Mucosa of gallbladder (tissue), 1 donor: ENCODE measurements around the gene ANGPTL2. TPM values are rescaled to one million over a fixed set of nuclear protein-coding genes. Genes with fewer than 3 reads are reported as not detected.

Experiments used
- DNase-seq: peaks from one replicate; pipeline ENCODE4 v3.0.0-alpha.2; 2020; ENCODE audit warnings: low spot score
- total RNA-seq: library from RNA; stranded (reverse); gene quantifications from one replicate; pipeline ENCODE4 v1.2.1, GENCODE V29; 2021
- donor health status: DM: no; HTN: no; CAD: no.

Gene ANGPTL2
- total RNA-seq, 1 donor from 2014 or later = 55.2 TPM

GRCh38 chr9:127118597-127119319 is 3.7 kb downstream of the ANGPTL2 start:
- no peak for DNase-seq

GRCh38 chr9:127117801-127118200 is 4.6 kb downstream of the ANGPTL2 start:
- DNase-seq = no peak

GRCh38 chr9:127116957-127117356 is 5.5 kb downstream of the ANGPTL2 start:
- DNase-seq = no peak

- no peak for DNase-seq
Observed at GRCh38 chr9:127116088-127116726, 6.2 kb downstream of the ANGPTL2 start.

GRCh38 chr9:127114606-127115005 is 7.8 kb downstream of the ANGPTL2 start:
- DNase-seq = no peak

GRCh38 chr9:127113191-127113972 is 9.1 kb downstream of the ANGPTL2 start:
- no peak for DNase-seq

- no peak for DNase-seq
Observed at GRCh38 chr9:127112735-127113161, 9.7 kb downstream of the ANGPTL2 start.

- DNase-seq = no peak
Observed at GRCh38 chr9:127112056-127112455, 10.4 kb downstream of the ANGPTL2 start.

- DNase-seq = no peak
Observed at GRCh38 chr9:127109212-127109711, 13.2 kb downstream of the ANGPTL2 start.

GRCh38 chr9:127107929-127108876 is 14.2 kb downstream of the ANGPTL2 start:
- DNase-seq = no peak

- DNase-seq = no peak
Observed at GRCh38 chr9:127107171-127107928, 15.1 kb downstream of the ANGPTL2 start.

- no peak for DNase-seq
Observed at GRCh38 chr9:127106466-127106855, 16.0 kb downstream of the ANGPTL2 start.

GRCh38 chr9:127105805-127106465 is 16.5 kb downstream of the ANGPTL2 start:
- no peak for DNase-seq

GRCh38 chr9:127104581-127105311 is 17.7 kb downstream of the ANGPTL2 start:
- no peak for DNase-seq

- DNase-seq = no peak
Observed at GRCh38 chr9:127102788-127103187, 19.6 kb downstream of the ANGPTL2 start.

- no peak for DNase-seq
Observed at GRCh38 chr9:127102176-127102575, 20.3 kb downstream of the ANGPTL2 start.

GRCh38 chr9:127099664-127100063 is 22.8 kb downstream of the ANGPTL2 start:
- no peak for DNase-seq

GRCh38 chr9:127098916-127099553 is 23.4 kb downstream of the ANGPTL2 start:
- DNase-seq = no peak

- no peak for DNase-seq
Observed at GRCh38 chr9:127097683-127098082, 24.8 kb downstream of the ANGPTL2 start.
